GM18508 (cell line): ENCODE results near the gene ABI3BP.

Experiments used
- ATAC-seq: cut with Tn5 transposase; IDR thresholded peaks from one replicate; pipeline ENCODE4 v1.9.1; 2021; ENCODE audit warnings: moderate number of reproducible peaks; ENCODE audit not compliant: insufficient read depth, unreplicated experiment

ABI3BP gene

GRCh38 chr3:100856821-100857220 lies 136.4 kb downstream of the ABI3BP start:
- no peak for ATAC-seq

- ATAC-seq: no peak
Measured at GRCh38 chr3:100852840-100853239, 140.4 kb downstream of the ABI3BP start.

GRCh38 chr3:100850701-100851100 lies 142.5 kb downstream of the ABI3BP start:
- ATAC-seq: no peak

DNA sequence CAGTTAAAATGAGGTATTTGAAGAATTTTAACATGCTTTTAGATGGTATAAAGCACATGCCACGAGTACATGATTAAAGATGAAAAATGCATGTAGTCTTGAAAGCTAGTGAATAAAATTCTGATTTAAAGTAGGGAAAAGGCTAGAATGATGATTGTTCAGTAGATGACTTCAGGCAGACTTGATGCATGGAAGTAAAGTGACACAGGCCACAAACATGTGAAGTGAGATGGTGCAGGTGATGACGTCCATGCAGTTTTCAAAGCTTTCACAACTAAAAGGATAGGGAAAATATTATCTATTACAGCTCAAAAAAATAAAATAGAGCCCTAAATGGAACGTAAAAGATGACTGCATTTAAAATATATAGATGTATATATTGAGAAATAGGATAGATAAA lies 143.1 kb downstream of the ABI3BP start:
- ATAC-seq: no peak

GRCh38 chr3:100844063-100844936 lies 148.9 kb downstream of the ABI3BP start:
- no peak for ATAC-seq

GRCh38 chr3:100838157-100838556 lies 155.1 kb downstream of the ABI3BP start:
- no peak for ATAC-seq

DNA sequence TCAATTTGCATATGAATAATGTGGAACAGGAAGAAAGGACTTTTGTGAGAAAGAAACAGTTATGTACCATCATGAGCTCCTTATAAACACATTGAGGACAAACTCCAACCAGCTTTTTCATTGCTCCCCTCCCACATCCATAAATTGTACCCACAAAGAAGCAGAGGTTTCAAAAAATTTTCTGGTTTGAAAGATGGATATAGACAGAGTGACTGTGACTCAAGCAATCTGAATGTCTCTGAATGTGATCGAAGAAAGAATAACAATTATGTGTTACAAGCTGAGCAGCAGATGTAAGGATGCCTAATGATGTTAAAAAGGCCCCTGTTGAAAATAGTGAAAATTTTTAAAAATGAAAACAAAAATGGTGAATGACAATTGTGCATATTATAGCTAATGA lies 156.6 kb downstream of the ABI3BP start:
- ATAC-seq: no peak

- ATAC-seq: no peak
Measured at GRCh38 chr3:100834332-100834731, 158.9 kb downstream of the ABI3BP start.

GRCh38 chr3:100833483-100833882 lies 159.7 kb downstream of the ABI3BP start:
- no peak for ATAC-seq

- ATAC-seq: no peak
Measured at GRCh38 chr3:100831629-100832028, 161.6 kb downstream of the ABI3BP start.

GRCh38 chr3:100830931-100831330 lies 162.3 kb downstream of the ABI3BP start:
- no peak for ATAC-seq

DNA sequence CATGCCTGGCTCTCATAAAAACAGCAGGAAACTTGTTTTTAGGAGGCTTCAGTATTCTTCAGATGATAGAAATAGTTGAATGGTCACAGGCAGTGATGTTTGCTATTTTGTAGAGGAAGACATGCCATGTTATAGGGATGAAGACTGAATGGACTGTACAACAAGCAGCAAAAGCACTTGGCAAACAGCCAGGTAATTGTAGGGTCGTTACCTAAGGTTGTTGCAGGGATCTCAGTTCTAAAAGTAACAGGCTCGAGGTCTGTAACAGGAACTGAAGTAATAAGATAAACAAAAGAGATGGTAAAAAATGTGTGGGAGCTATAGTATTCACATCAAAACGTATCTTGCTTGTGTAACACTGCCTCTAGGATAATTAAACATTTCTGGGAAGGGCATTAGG lies 167.6 kb downstream of the ABI3BP start:
- no peak for ATAC-seq

DNA sequence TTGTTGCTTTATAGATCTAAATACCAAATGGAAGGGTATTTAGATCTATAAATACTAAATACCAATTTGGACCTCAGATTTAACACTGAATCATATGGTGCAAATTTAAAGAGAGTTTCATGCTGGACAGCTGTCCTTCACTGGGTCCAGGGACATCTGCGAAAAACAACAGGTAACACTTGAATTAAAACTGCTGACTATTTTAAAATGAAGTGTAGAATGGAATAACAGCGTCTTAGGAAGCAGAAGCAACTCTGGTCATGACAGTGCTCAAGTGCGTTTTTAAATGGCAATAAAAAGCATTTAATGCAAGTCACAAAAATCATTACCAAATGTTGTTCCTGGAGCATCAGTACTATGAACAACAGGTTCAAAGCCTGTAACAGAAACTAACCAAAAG lies 177.6 kb downstream of the ABI3BP start:
- no peak for ATAC-seq

GRCh38 chr3:100813828-100814227 lies 179.4 kb downstream of the ABI3BP start:
- no peak for ATAC-seq

DNA sequence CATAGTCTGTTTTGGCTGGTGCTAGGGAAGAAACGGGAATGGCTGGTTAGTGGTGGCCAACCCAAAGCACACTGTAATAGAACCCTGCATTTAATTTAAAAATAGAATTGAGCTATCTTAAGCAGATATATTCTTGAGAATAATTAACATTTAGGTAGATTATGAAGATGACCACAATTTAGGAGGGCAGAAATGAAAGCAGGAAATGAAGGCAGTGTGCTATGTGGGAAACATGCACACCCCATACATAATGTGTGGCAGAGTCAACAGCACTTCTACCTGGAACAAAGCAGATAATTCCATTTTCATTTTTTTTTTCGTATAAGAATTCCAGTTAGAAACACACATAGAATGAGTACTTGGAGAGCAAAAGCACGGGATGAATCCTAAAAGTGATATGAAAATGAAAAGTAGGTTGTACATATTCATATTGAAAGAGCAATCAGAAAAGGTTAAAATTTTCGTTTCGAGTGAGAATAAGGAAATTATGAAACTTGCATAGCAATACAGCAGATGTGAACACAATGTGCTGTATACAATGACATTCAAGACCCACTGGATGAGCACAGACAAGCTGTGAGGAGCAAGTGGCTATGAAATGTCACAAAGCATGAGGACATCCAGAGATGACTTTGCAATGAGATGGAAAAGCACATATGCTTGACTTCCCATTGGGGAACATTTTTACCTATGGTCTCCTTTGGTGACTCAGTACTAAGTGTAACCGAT lies 181.3 kb downstream of the ABI3BP start:
- no peak for ATAC-seq

GRCh38 chr3:100810671-100811070 lies 182.6 kb downstream of the ABI3BP start:
- ATAC-seq: no peak

- ATAC-seq: no peak
Measured at GRCh38 chr3:100804631-100805030, 188.6 kb downstream of the ABI3BP start.

GRCh38 chr3:100803711-100804110 lies 189.5 kb downstream of the ABI3BP start:
- ATAC-seq: no peak

GRCh38 chr3:100802126-100802525 lies 191.1 kb downstream of the ABI3BP start:
- ATAC-seq: no peak

DNA sequence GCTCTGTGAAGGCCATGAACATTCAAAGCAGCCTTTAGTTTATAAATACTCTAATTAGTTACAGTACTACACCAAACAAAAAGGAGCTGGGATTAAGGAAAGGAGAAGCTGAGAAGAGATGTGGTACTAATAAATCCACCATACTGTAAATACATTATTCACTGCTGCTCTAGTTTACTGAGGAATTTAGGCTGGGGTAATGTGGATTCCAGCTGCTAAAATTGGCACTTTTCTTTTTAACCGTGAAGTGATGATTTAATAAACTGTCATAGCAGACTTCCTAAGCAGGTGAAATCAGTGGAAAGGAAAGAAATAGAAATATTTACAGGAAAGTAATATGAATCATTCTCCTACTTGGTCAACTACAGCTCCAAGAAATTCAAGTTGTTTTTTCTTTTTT lies 195.2 kb downstream of the ABI3BP start:
- no peak for ATAC-seq

GRCh38 chr3:100796556-100796955 lies 196.7 kb downstream of the ABI3BP start:
- no peak for ATAC-seq

GRCh38 chr3:100789579-100789978 lies 203.6 kb downstream of the ABI3BP start:
- no peak for ATAC-seq
